HepG2 (cell line): ENCODE results near the gene CCDC117. TPM values are rescaled to one million over a fixed set of nuclear protein-coding genes. Genes with fewer than 3 reads are reported as not detected.

Experiments used
- AGO2 ChIP-seq: fragments of 200-400 bp; formaldehyde crosslinking; optimal IDR thresholded peaks from 2 replicates; pipeline ENCODE3; 2017; ENCODE audit warnings: mild to moderate bottlenecking, low read depth, low read length, moderate library complexity
- AKNA ChIP-seq: sonication (generic); formaldehyde crosslinking; IDR thresholded peaks from 2 replicates; pipeline ENCODE4 v1.4.0; 2020; ENCODE audit warnings: missing genetic modification reagents, borderline replicate concordance
- FOXA1 ChIP-seq, 2 experiments: fragments of 450-650 bp in 1 of 2; sonication (generic) in 1 of 2; formaldehyde crosslinking in 1 of 2; IDR thresholded peaks; 2 replicates each; pipeline versions ENCODE4 v1.4.0 to v1.6.1; 2016 to 2020; ENCODE audit warnings: missing genetic modification reagents in 1 of 2
- KLF9 ChIP-seq: IDR thresholded peaks from 2 replicates; pipeline ENCODE4 v1.6.1; 2016; ENCODE audit warnings: low read depth
- LCORL ChIP-seq, 2 experiments: fragments of 450-650 bp in 1 of 2; sonication (generic) in 1 of 2; formaldehyde crosslinking in 1 of 2; IDR thresholded peaks; 2 replicates each; pipeline versions ENCODE4 v1.5.0 to v1.6.1; 2017 to 2020; ENCODE audit warnings: antibody characterized with exemption in 1 of 2, missing genetic modification reagents in 1 of 2
- NR3C1 ChIP-seq: sonication (generic); formaldehyde crosslinking; IDR thresholded peaks from 2 replicates; pipeline ENCODE4 v1.4.0; 2020; ENCODE audit warnings: missing genetic modification reagents
- PBX2 ChIP-seq: IDR thresholded peaks from 2 replicates; pipeline ENCODE4 v1.6.1; 2016; ENCODE audit warnings: control low read depth
- PBX3 ChIP-seq: sonication (generic); formaldehyde crosslinking; IDR thresholded peaks from 2 replicates; pipeline ENCODE4 v1.8.1; 2023; ENCODE audit warnings: missing genetic modification reagents, inconsistent platforms, borderline replicate concordance
- SMAD1 ChIP-seq: sonication (generic); formaldehyde crosslinking; IDR thresholded peaks from 2 replicates; pipeline ENCODE4 v1.4.0; 2020; ENCODE audit warnings: missing genetic modification reagents, low read depth, mild to moderate bottlenecking, borderline replicate concordance
- SNAPC2 ChIP-seq: sonication (generic); formaldehyde crosslinking; IDR thresholded peaks from 2 replicates; pipeline ENCODE4 v1.8.1; 2022; ENCODE audit warnings: mild to moderate bottlenecking, missing genetic modification reagents
- TFAP4 ChIP-seq: sonication (generic); IDR thresholded peaks from 2 replicates; pipeline ENCODE4 v1.6.1; 2016; ENCODE audit warnings: low read depth, borderline replicate concordance
- ZKSCAN5 ChIP-seq: sonication (generic); formaldehyde crosslinking; IDR thresholded peaks from 2 replicates; pipeline ENCODE4 v1.5.1; 2020; ENCODE audit warnings: mild to moderate bottlenecking, missing genetic modification reagents
- ZNF34 ChIP-seq: sonication (generic); formaldehyde crosslinking; IDR thresholded peaks from 2 replicates; pipeline ENCODE4 v1.4.0; 2020; ENCODE audit warnings: mild to moderate bottlenecking, missing genetic modification reagents, borderline replicate concordance
- ZNF44 ChIP-seq: sonication (generic); formaldehyde crosslinking; IDR thresholded peaks from 2 replicates; pipeline ENCODE4 v1.5.1; 2020; ENCODE audit warnings: mild to moderate bottlenecking, missing genetic modification reagents
- ZNF770 ChIP-seq: sonication (generic); formaldehyde crosslinking; IDR thresholded peaks from 2 replicates; pipeline ENCODE4 v1.5.0; 2020; ENCODE audit warnings: mild to moderate bottlenecking, missing genetic modification reagents
- ZUFSP ChIP-seq: sonication (generic); formaldehyde crosslinking; IDR thresholded peaks from 2 replicates; pipeline ENCODE4 v1.9.0; 2021; ENCODE audit warnings: missing genetic modification reagents, mild to moderate bottlenecking, borderline replicate concordance
- polyA plus RNA-seq, 8 experiments: library from polyadenylated mRNA; depleted of rRNA in 3 of 8; stranded (reverse) in 7 of 8; unstranded in 1 of 8; fragments of >200 nt; fragmentation: Illumina TruSeq in 4 of 8; extraction: Trizol in 4 of 8; gene quantifications; 2 replicates each; pipeline versions ENCODE4 v1.2.1 to v1.2.3, GENCODE V29; 2011 to 2016; ENCODE audit warnings: low read depth in 4 of 8, missing spikeins in 1 of 8, mixed read lengths in 1 of 8; ENCODE audit not compliant: insufficient read depth in 1 of 8
- total RNA-seq, 5 experiments: library from RNA; depleted of rRNA; stranded (reverse); fragments of >200 nt; fragmentation: Illumina TruSeq; extraction: Trizol; gene quantifications; 2 replicates each; pipeline ENCODE4 v1.2.3, GENCODE V29; 2016; ENCODE audit warnings: low read depth in 1 of 5

CCDC117 gene
- total and polyA plus RNA-seq, 2 of the 13 experiments (the other 11 are each of a cell fraction or from before 2014, with no cell fraction given) = 12.6 to 34.2 TPM

- TF ChIP-seq SNAPC2 (CRISPR knock-in tag) (0 out of 2 replicates have a peak, but pooled peaks have one; percentile 61), SMAD1 (CRISPR knock-in tag) (no peak), ZNF770 (CRISPR knock-in tag) (no peak), ZNF34 (CRISPR knock-in tag) (no peak), ZNF44 (CRISPR knock-in tag) (no peak), TFAP4 (no peak; the same call in 1 of the 2 replicates), NR3C1 (CRISPR knock-in tag) (no peak), FOXA1 (IDR thresholded peaks at IDR 0.05) (no peak), FOXA1 (CRISPR knock-in tag; IDR thresholded peaks at IDR 0.05) (peak; percentile 96), LCORL (IDR thresholded peaks at IDR 0.05) (no peak), LCORL (CRISPR knock-in tag; IDR thresholded peaks at IDR 0.05) (0 out of 2 replicates have a peak, but pooled peaks have one; percentile 27), PBX3 (CRISPR knock-in tag) (no peak), AGO2 (no peak), PBX2 (CRISPR knock-in tag) (no peak; the same call in 1 of the 2 replicates), ZKSCAN5 (CRISPR knock-in tag) (no peak), AKNA (CRISPR knock-in tag) (no peak), ZUFSP (CRISPR knock-in tag) (no peak), KLF9 (CRISPR knock-in tag) (no peak)
Observed at GRCh38 chr22:28808716-28809355, 36.3 kb downstream of the CCDC117 start (continued).
